ENCODE results near the gene SETSIP.

DNA sequence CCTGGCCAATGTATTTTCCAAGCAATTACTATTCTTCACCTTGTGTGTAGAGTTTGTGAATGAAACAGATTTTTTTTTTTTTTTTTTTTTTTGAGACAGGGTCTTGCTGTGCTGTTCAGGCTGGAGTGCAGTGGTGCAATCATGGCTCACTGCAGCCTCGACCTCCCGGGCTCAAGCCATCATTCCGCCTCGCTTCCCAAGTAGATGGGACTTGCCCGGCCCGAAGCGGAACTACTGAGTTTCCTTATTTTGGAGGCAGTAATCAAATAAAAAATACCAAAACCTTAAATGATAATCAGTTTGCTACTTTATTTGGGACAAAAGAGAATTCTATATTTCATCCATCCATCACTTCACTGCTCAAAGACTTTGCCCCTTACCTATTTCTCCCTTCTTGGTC is 4.2 kb upstream of the SETSIP start:
- TF ChIP-seq POLR2A (IDR thresholded peaks at IDR 0.05; ENCODE audit: low read depth, low read length) (no peak), POLR2AphosphoS5 (IDR thresholded peaks at IDR 0.05; ENCODE audit: low read depth, low read length) (no peak), TAF1 (IDR thresholded peaks at IDR 0.05; ENCODE audit: borderline replicate concordance, low read depth, low read length) (no peak)
